Type B pancreatic cell (in vitro differentiated cells): ENCODE measurements around the gene EXOC4. TPM values are rescaled to one million over a fixed set of nuclear protein-coding genes. Genes with fewer than 3 reads are reported as not detected.

Experiments used
- DNase-seq: peaks from one replicate; pipeline ENCODE4 v3.0.0; 2021; ENCODE audit warnings: mixed read lengths; ENCODE audit not compliant: unreplicated experiment; ENCODE audit errors: extremely low spot score
- H3K27ac Mint-ChIP-seq: 2 replicates; pipeline ENCODE4 v1.8.0; 2021; ENCODE audit warnings: mild to moderate bottlenecking, mixed read lengths
- H3K27me3 Mint-ChIP-seq: 2 replicates; pipeline ENCODE4 v1.8.0; 2021; ENCODE audit warnings: mixed read lengths
- H3K36me3 Mint-ChIP-seq: 2 replicates; pipeline ENCODE4 v1.8.0; 2021; ENCODE audit warnings: mixed read lengths
- H3K4me1 Mint-ChIP-seq: one replicate; pipeline ENCODE4 v1.8.0; 2021; ENCODE audit warnings: mixed read lengths; ENCODE audit not compliant: unreplicated experiment
- H3K4me3 Mint-ChIP-seq: 2 replicates; pipeline ENCODE4 v1.8.0; 2021; ENCODE audit warnings: mild to moderate bottlenecking, mixed read lengths
- H3K9me3 Mint-ChIP-seq: 2 replicates; pipeline ENCODE4 v1.8.0; 2021; ENCODE audit warnings: mixed read lengths
- total RNA-seq: library from RNA; stranded (reverse); gene quantifications from 2 replicates; pipeline ENCODE4 v1.2.1, GENCODE V29; 2021; ENCODE audit warnings: low replicate concordance
- TF ChIP-seq, protein P1 (sequence below): fragments of 200-600 bp; sonication (generic); conservative IDR thresholded peaks from 2 replicates; pipeline ENCODE4 v1.5.0; 2021; ENCODE audit warnings: antibody characterized with exemption, mild to moderate bottlenecking

EXOC4 gene
- total RNA-seq, 1 donor from 2014 or later = 95.5 TPM

DNA sequence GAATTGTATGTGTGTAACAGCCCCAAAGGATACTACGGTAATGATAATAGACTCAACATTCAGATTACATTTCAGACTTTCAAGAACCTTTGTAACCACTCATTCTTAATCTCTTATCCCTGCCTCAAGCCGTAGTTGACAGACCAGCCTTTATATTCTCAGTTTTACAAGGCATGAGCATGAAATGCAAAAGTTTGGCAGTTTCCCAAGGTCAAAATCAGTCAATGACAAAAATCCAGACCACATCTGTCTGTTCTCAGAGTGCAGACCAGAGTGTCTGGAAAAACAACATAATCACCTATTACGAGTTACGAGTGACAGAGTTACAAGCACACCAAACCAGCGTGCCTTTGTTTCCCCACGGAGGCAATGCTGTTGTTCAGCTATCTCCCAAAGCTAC, 695.7 kb downstream of the EXOC4 start:
- no peaks in the 10 kb centered on the region for H3K27me3 Mint-ChIP-seq
- H3K36me3 Mint-ChIP-seq = peaks cover 20% of the 10 kb centered on the region
- H3K27ac Mint-ChIP-seq = no peak overlapping the region
- no peak overlapping the region for H3K4me3 Mint-ChIP-seq
- H3K9me3 Mint-ChIP-seq = peaks cover 7% of the 10 kb centered on the region
- no peak for DNase-seq
- TF ChIP-seq, protein P1, sequence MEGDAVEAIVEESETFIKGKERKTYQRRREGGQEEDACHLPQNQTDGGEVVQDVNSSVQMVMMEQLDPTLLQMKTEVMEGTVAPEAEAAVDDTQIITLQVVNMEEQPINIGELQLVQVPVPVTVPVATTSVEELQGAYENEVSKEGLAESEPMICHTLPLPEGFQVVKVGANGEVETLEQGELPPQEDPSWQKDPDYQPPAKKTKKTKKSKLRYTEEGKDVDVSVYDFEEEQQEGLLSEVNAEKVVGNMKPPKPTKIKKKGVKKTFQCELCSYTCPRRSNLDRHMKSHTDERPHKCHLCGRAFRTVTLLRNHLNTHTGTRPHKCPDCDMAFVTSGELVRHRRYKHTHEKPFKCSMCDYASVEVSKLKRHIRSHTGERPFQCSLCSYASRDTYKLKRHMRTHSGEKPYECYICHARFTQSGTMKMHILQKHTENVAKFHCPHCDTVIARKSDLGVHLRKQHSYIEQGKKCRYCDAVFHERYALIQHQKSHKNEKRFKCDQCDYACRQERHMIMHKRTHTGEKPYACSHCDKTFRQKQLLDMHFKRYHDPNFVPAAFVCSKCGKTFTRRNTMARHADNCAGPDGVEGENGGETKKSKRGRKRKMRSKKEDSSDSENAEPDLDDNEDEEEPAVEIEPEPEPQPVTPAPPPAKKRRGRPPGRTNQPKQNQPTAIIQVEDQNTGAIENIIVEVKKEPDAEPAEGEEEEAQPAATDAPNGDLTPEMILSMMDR = no peak
- H3K4me1 Mint-ChIP-seq = no peaks in the 10 kb centered on the region

DNA sequence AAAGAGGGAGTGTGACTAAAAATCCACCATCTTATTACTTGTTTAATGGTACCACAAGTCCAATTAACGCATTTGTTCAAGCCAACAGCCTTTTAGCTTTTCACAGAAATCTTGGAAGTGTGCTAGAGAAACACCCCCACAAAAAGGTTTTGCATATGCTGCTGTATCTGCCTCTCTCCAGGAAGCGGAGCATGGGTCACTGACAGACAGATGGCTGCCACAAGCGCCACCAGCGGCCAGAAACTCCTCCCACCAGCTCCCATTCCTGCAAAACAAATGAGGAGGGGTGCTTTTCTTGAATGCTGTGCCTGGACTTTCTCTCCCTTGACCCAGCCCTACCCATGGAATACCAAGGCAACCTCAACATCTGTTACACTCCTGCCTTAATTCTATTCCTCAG, 698.0 kb downstream of the EXOC4 start:
- TF ChIP-seq, protein P1 = no peak
- Mint-ChIP-seq H3K36me3 (peaks cover 20% of the 10 kb centered on the region), H3K9me3 (peaks cover 7% of the 10 kb centered on the region), H3K4me1 (no peaks in the 10 kb centered on the region), H3K4me3 (no peak overlapping the region), H3K27me3 (no peaks in the 10 kb centered on the region), H3K27ac (no peak overlapping the region)
- DNase-seq = no peak

DNA sequence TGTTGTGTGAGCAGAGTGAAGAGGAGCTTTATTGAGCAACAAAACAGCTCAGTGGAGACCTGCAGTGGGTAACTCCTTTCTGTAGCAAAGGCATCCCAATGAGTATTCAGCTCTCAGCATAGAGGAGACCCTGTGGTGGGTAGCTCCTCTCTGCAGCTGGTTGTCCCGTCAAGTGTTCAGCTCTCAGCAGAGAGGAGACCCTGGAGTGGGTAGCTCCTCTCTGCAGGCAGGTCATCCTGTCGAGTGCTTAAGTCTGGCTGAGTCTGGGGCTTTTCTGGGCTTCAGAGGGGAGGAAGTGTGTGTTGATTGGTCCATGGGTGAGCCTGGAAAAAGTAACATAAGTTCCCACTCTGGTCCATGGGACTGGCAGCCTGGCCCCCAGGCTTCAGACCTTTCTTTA, 702.3 kb downstream of the EXOC4 start:
- Mint-ChIP-seq H3K36me3 (peaks cover 8% of the 10 kb centered on the region), H3K27ac (no peak overlapping the region), H3K9me3 (peaks cover 7% of the 10 kb centered on the region), H3K27me3 (no peaks in the 10 kb centered on the region), H3K4me1 (peaks cover 4% of the 10 kb centered on the region), H3K4me3 (no peak overlapping the region)
- DNase-seq = no peak
- TF ChIP-seq, protein P1 = no peak

DNA sequence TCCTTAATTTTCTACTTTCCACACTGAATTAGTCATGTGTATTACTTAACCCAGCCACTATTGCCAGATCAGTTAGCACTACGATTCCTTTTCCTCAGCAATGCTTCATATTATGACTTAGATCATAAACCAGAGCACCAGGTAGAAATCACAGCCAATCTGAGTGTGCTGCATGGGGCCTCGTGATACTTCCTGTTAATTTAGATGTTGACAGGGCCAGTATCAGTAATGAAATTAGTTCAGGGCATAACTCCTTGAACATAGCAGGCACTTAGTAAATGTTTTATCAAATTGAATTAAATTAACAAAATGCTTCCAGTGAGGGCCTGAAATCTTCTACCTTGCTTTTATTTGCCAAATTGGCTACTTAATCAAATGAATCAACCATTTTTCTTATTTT, 705.0 kb downstream of the EXOC4 start:
- Mint-ChIP-seq H3K9me3 (peaks cover 2% of the 10 kb centered on the region), H3K36me3 (no peaks in the 10 kb centered on the region), H3K27ac (no peak overlapping the region), H3K4me3 (no peak overlapping the region), H3K4me1 (peaks cover 4% of the 10 kb centered on the region), H3K27me3 (no peaks in the 10 kb centered on the region)
- TF ChIP-seq, protein P1 = no peak
- no peak for DNase-seq

DNA sequence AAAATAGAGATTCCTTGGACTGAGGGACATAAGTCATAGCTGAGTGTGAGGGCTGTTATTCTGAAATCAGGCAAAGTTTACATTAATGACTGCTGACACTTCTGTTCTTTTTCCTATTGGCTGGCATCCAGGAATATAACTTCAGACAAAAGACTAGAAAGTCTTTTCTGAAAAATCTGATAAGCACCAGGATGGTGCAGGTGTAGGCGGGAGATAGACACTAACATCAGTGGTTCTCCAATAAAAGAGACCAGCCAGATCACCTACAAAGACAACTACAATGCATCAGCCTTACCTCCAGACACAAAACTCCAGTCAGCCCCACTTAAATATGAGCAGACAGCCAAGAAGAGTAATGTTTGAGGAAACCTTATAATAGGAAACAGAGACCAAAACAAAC, 705.9 kb downstream of the EXOC4 start:
- Mint-ChIP-seq H3K4me3 (no peak overlapping the region), H3K36me3 (peaks cover 4% of the 10 kb centered on the region), H3K27ac (no peak overlapping the region), H3K4me1 (peaks cover 4% of the 10 kb centered on the region), H3K9me3 (no peaks in the 10 kb centered on the region), H3K27me3 (no peaks in the 10 kb centered on the region)
- no peak for DNase-seq
- TF ChIP-seq, protein P1 = no peak

DNA sequence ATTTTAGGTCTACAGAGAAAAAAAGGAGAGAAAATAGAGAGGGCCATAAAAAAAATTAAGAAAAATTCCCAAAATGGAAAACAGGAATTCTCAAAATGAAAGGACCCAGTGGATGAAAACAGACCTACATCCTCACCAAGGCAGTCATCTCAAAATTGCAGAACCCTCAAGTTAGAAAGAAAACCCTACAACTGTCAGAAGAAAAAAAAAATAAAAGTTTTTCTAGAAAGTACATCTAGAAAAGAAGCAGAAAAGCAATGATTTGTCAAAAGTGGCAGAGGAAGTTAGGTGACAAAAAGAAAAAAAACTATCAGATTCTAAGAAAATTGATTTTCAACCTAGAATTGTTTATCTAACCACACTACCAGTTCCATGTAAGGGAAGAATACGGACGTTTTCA, 706.6 kb downstream of the EXOC4 start:
- no peak for DNase-seq
- peaks cover 4% of the 10 kb centered on the region for H3K4me1 Mint-ChIP-seq
- H3K9me3 Mint-ChIP-seq = no peaks in the 10 kb centered on the region
- no peak overlapping the region for H3K4me3 Mint-ChIP-seq
- no peaks in the 10 kb centered on the region for H3K27me3 Mint-ChIP-seq
- H3K36me3 Mint-ChIP-seq = peaks cover 10% of the 10 kb centered on the region
- H3K27ac Mint-ChIP-seq = no peak overlapping the region
- TF ChIP-seq, protein P1 = no peak
